GM18519 (cell line): ENCODE results near the gene ROM1.
"Not testable (repeated sequence)": the region's sequence is repeated elsewhere in the genome, so short reads cannot be mapped to it uniquely, and the experiment has no call there.

Source experiments
- ATAC-seq: cut with Tn5 transposase; IDR thresholded peaks from one replicate; pipeline ENCODE4 v1.9.1; 2021; ENCODE audit warnings: mild to moderate bottlenecking, moderate library complexity; ENCODE audit not compliant: unreplicated experiment, low FRiP score

The ROM1 gene

DNA sequence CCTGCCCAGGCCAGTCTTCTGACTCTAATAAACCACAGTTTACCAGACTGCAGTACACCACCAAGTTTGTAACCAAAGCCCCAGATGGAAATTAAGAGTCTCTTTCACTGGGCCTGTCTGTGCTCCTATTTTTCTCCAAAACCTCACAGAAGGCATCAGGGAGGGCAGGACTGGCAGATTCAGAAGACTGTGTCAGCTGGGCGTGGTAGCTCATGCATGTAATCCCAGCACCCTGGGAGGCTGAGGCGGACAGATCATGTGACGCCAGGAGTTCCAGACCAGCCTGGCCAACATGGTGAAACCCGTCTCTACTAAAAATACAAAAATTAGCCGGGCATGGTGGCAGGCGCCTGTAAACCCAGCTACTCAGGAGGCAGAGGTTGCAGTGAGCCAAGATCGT is 27.7 kb upstream of the ROM1 start:
- not testable (repeated sequence) for ATAC-seq

DNA sequence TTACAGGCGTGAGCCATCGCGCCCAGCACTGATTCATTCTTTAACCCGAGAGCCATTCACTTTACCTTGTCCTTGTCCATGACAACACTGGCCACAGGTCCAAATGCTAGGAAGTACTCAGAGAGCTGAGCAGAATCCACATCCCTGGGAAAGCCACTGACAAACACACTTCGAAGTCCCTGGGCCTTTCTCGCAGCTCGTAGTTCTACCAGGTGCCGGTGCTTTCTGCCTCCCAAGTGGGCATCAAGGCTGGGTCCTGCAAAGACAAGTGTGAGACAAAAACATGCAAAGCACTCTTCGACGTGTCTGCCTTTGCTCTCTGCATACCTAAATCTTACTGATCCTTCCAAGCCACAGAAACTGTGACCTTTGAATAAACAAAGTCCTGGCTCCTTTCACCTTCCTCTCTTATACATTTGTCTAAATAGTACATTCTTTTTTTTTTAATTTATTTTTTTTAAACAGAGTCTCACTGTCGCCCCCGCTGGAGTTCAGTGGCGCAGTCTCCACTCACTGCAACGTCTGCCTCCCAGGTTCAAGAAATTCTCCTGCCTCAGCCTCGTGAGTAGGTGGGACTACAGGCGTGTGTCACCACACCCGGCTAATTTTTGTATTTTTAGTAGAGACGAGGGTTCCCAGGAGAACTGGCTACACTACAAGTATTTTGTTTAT is 24.0 kb upstream of the ROM1 start:
- no peak for ATAC-seq

GRCh38 chr11:62591448-62592145 is 21.5 kb upstream of the ROM1 start, which contains the start of gene TUT1:
TUT1 (minus strand) TSS chr11:62591523; CDS start chr11:62591485, 38 bp downstream.
- ATAC-seq = peak; percentile 63

DNA sequence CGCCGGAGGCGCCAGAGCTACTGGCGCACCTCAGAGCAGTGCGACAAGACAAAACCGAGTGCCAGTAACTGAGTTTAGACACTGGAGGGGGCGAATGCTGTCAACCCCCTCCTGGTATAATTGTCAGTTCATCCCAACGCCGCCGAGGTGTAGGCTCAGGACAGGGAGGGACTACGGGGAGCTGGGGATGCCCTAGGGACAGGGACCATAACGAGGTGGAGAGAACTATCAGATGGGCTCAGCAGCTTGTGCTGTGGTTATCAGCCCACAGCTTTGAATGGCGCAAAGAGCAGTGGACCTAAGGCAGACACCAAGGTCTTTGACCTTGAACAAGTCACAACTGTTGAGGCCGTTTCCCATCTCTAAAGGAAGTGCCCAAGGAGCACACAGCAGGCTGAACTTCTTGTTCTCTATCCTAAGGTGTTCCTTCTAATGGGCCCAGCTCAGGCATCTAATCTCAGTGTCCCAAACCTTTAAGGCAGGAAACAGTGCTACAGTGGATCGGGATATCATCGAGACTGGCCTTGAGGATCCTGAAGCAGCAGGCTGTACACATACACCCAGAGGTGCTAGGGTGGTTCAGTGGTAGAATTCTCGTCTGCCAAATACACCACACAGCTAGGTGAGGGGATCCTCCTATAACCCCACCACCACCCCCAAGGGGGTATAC is 20.8 kb upstream of the ROM1 start:
- no peak for ATAC-seq

DNA sequence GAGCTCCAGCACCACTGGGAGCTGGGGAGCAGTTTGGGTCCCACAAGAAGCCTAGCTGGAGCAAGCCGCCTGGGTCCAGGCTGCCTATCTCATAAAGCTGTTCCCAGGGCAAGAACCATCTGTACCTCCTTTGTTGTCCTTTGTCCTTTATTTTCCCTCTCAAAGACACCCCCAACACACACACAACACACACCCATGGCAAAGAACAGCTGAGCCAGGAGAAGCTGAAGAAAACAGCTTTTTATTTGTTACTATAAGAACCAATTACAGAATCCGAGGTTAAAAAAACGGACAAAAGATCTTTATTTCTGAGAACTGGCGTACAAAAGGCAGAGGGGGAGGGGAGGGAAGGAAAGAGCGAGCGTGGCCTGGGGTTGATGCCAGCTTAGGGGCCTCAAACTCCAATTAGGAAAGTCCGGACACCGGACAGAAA is 20.1 kb upstream of the ROM1 start:
- no peak for ATAC-seq

- ATAC-seq = no peak
Observed at GRCh38 chr11:62593434-62594044, 19.5 kb upstream of the ROM1 start.

- ATAC-seq = no peak
Observed at GRCh38 chr11:62595124-62595523, 17.9 kb upstream of the ROM1 start.

- no peak for ATAC-seq
Observed at GRCh38 chr11:62599069-62599696, 13.9 kb upstream of the ROM1 start.

DNA sequence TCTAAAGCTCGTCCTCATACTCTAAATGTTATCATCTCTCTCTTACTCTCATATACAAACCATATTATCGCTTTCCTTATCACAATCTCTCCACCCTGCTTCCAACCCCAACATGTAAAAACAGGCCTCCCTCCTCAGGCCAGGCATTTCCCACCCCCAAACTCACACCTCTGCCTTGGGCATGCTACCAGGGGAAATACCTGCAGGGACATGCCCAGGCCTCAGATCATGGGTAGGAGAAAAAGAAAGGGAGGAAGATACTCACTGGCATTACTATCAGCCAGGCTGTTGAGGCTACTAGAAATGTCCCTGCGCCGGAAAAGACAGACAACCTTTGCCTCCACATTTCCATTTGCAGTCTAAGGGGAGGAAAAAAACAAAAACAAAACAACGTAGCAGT is 13.2 kb upstream of the ROM1 start:
- no peak for ATAC-seq

DNA sequence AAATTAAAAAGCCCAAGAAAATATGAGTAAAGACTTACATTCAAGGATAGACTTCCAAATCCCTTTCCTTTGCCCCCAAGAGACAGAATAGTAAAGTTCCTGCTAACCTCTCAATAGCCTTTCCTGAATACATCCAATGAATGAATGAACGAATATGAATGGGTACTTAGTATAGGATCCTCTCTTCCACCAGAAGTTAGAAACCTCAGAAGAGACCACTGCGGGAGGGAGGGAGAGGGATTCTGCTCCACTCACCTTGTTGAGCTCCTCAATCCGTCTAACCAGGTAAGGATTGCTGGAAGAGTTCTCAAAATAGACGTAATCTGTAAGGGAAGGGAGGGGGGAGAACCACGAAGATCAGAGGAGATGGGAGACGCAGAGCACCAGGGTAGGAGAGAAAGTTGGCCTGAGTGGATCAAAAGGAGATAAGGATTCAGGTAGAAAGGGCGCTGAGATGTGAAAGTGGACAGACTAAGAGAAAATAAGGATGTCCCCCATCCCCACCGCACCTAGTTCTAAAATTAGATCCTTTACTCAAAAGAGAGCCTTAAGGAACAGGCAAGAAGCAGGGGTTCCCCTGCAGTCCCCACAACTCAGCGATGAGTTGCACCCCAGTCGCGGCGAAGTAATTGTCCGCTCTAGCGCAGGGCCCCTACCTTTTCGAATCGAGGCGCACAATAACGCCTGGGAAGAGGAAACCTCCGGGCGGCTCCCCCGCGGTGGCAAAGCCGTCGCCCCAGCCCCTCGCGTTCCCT is 12.5 kb upstream of the ROM1 start:
- ATAC-seq = no peak

- ATAC-seq = peak; percentile 1
Observed at GRCh38 chr11:62601122-62601371, 12.0 kb upstream of the ROM1 start.

GRCh38 chr11:62601372-62602140 is 11.5 kb upstream of the ROM1 start, which contains the start of gene MTA2:
MTA2 (minus strand) TSS chr11:62601865; CDS start chr11:62601450, 415 bp downstream.
- peak; percentile 64 for ATAC-seq

- no peak for ATAC-seq
Observed at GRCh38 chr11:62602141-62603071, 10.7 kb upstream of the ROM1 start.

DNA sequence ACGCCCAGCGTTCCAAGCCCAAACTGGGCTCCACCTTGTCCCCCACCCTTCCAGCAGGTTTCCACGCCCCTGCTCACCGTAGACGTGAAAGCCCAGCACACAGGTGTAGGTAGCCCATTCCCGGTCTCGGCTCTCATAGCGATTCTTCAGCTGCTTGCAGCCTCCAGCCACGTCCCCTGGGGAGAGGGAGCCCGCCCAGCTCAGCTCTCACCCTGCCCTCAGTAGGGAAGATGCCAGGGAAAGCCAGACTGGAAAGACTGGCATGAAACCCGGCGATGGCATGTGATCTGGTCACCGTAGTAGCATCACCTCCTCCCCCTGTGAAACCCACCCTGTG is 10.0 kb upstream of the ROM1 start:
- no peak for ATAC-seq

- no peak for ATAC-seq
Observed at GRCh38 chr11:62603776-62604299, 9.2 kb upstream of the ROM1 start.

- ATAC-seq = no peak
Observed at GRCh38 chr11:62604460-62605120, 8.5 kb upstream of the ROM1 start.

- ATAC-seq = no peak
Observed at GRCh38 chr11:62605467-62605866, 7.6 kb upstream of the ROM1 start.

DNA sequence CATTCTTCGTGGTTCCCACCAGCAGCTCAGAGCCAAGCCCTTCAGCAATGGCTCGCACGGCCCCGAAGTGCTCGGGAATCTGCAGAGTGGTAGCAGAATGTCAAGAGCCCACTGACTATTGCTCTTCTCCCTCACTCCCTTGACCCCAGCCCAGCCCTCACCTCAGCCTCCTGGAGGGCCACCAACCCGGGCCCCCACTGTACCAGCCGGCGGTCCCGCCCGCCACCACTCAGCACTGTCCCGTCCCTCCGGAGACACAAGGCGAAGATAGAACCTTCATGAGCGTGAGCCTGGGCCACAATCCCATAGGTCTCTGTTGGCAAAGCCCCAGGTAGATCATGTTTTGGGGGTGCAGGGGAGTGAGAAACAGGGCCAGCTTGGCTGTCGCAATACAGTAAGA is 7.2 kb upstream of the ROM1 start:
- no peak for ATAC-seq
